IMR-90 (cell line): Measurements from ENCODE around the gene MARS2. TPM values are rescaled to one million over a fixed set of nuclear protein-coding genes. Genes with fewer than 3 reads are reported as not detected.

Experiments used
- ATAC-seq: fragments of 200-7000 bp; cut with Tn5 transposase; 2 replicates; pipeline ENCODE4 v1.9.1; 2020; ENCODE audit warnings: low read depth, mild to moderate bottlenecking, moderate library complexity
- BruUV-seq: library from RNA; stranded (reverse); fragments of 400-500 nt; replicated peaks from 2 replicates; lab custom pipeline; 2021; lab: Mats Ljungman, UMichigan
- CTCF ChIA-PET: fragments of 300-600 bp; formaldehyde crosslinking; extraction: SDS; loops from one replicate; lab custom pipeline; 2021; ENCODE audit warnings: antibody characterized with exemption; lab: Yijun Ruan, JAX
- POLR2A ChIA-PET: fragments of 300-600 bp; sonication (Branson Sonifier 250); formaldehyde crosslinking; loops from one replicate; lab custom pipeline; 2022; ENCODE audit warnings: antibody characterized with exemption; ENCODE audit not compliant: unreplicated experiment; lab: Charles Lee
- DNase-seq: peaks from one replicate; pipeline ENCODE4 v3.0.0; 2013
- H2AFZ ChIP-seq: replicated peaks from 2 replicates; pipeline ENCODE3; 2013; ENCODE audit warnings: low read length, mild to moderate bottlenecking; ENCODE audit not compliant: poor library complexity
- H2AK5ac ChIP-seq: 2 replicates; pipeline ENCODE4 v1.6.1; 2013; ENCODE audit warnings: low read depth, low read length, inconsistent platforms
- H2AK9ac ChIP-seq: replicated peaks from 2 replicates; pipeline ENCODE3; 2013; ENCODE audit warnings: mild to moderate bottlenecking, low read depth, low read length, moderate library complexity; ENCODE audit not compliant: poor library complexity
- H2BK120ac ChIP-seq: 2 replicates; pipeline ENCODE4 v1.6.1; 2013; ENCODE audit warnings: low read depth, low read length, inconsistent platforms
- H2BK15ac ChIP-seq: 3 replicates; pipeline ENCODE4 v1.6.1; 2013; ENCODE audit warnings: low read depth, low read length, inconsistent platforms
- H2BK20ac ChIP-seq: 2 replicates; pipeline ENCODE4 v1.6.1; 2013; ENCODE audit warnings: low read depth, mild to moderate bottlenecking, inconsistent platforms, low read length, moderate library complexity
- H2BK5ac ChIP-seq: 2 replicates; pipeline ENCODE4 v1.6.1; 2013; ENCODE audit warnings: mild to moderate bottlenecking, low read depth, low read length, inconsistent platforms; ENCODE audit not compliant: poor library complexity, severe bottlenecking
- H3K14ac ChIP-seq: replicated peaks from 2 replicates; pipeline ENCODE4 v1.6.1; 2013; ENCODE audit warnings: low read depth, low read length, inconsistent platforms
- H3K18ac ChIP-seq: 2 replicates; pipeline ENCODE4 v1.6.1; 2013; ENCODE audit warnings: low read depth, low read length, control low read depth
- H3K23ac ChIP-seq: 2 replicates; pipeline ENCODE4 v1.6.1; 2013; ENCODE audit warnings: low read depth, low read length, inconsistent platforms
- H3K27ac ChIP-seq: 2 replicates; pipeline ENCODE4 v1.5.1; 2013; ENCODE audit warnings: mild to moderate bottlenecking, control low read depth, low read length; ENCODE audit not compliant: insufficient read depth
- H3K27me3 ChIP-seq: 2 replicates; pipeline ENCODE4 v1.6.1; 2013; ENCODE audit warnings: low read length; ENCODE audit not compliant: control insufficient read depth, insufficient read depth
- H3K36me3 ChIP-seq: 2 replicates; pipeline ENCODE4 v1.6.1; 2013; ENCODE audit warnings: low read length, mixed read lengths; ENCODE audit not compliant: control insufficient read depth, insufficient read depth
- H3K4ac ChIP-seq: 2 replicates; pipeline ENCODE4 v1.6.1; 2013; ENCODE audit warnings: low read depth, low read length, inconsistent platforms
- H3K4me1 ChIP-seq: 2 replicates; pipeline ENCODE4 v1.6.1; 2013; ENCODE audit warnings: low read length, mixed read lengths; ENCODE audit not compliant: control insufficient read depth, insufficient read depth
- H3K4me2 ChIP-seq: 2 replicates; pipeline ENCODE4 v1.6.1; 2013; ENCODE audit warnings: low read depth, mild to moderate bottlenecking, control low read depth, low read length, moderate library complexity
- H3K4me3 ChIP-seq: 2 replicates; pipeline ENCODE4 v1.5.1; 2013; ENCODE audit warnings: low read depth, mild to moderate bottlenecking, control low read depth, low read length, moderate library complexity; ENCODE audit not compliant: insufficient read depth
- H3K56ac ChIP-seq: 2 replicates; pipeline ENCODE4 v1.6.1; 2013; ENCODE audit warnings: low read length, inconsistent platforms; ENCODE audit not compliant: insufficient read depth; ENCODE audit errors: extremely low read depth
- H3K79me1 ChIP-seq, 2 experiments: 2 replicates each; pipeline ENCODE4 v1.6.1; 2013; ENCODE audit warnings: low read length in 2 of 2, inconsistent platforms in 1 of 2, low read depth in 1 of 2
- H3K9ac ChIP-seq: 2 replicates; pipeline ENCODE4 v1.6.1; 2013; ENCODE audit warnings: low read depth, low read length, control low read depth
- H3K9me1 ChIP-seq: 2 replicates; pipeline ENCODE4 v1.6.1; 2013; ENCODE audit warnings: low read length, inconsistent platforms; ENCODE audit not compliant: insufficient read depth
- H3K9me3 ChIP-seq: 2 replicates; pipeline ENCODE4 v1.6.1; 2013; ENCODE audit warnings: low read length; ENCODE audit not compliant: control insufficient read depth, insufficient read depth
- H4K20me1 ChIP-seq: 2 replicates; pipeline ENCODE4 v1.6.1; 2013; ENCODE audit warnings: low read length, inconsistent platforms; ENCODE audit not compliant: insufficient read depth
- H4K5ac ChIP-seq: 2 replicates; pipeline ENCODE4 v1.6.1; 2013; ENCODE audit warnings: mild to moderate bottlenecking, low read depth, low read length, control low read depth
- H4K8ac ChIP-seq, 2 experiments: 2 replicates each; pipeline ENCODE4 v1.6.1; 2013; ENCODE audit warnings: low read depth in 2 of 2, low read length in 2 of 2, control low read depth in 1 of 2, inconsistent platforms in 1 of 2
- H4K91ac ChIP-seq: 2 replicates; pipeline ENCODE4 v1.6.1; 2013; ENCODE audit warnings: low read depth, low read length, inconsistent platforms; ENCODE audit not compliant: insufficient read depth
- BHLHE40 ChIP-seq: fragments of 150-350 bp; IDR thresholded peaks from 2 replicates; pipeline ENCODE4 v1.6.1; 2016; ENCODE audit warnings: mild to moderate bottlenecking, low read depth, low read length
- CEBPB ChIP-seq: IDR thresholded peaks from 2 replicates; pipeline ENCODE4 v1.6.1; 2012; ENCODE audit warnings: low read depth, low read length, improper control_type of control experiment
- CHD1 ChIP-seq: IDR thresholded peaks from 2 replicates; pipeline ENCODE4 v1.6.1; 2012; ENCODE audit warnings: low read depth, low read length, improper control_type of control experiment
- FOS ChIP-seq: fragments of 150-350 bp; IDR thresholded peaks from 2 replicates; pipeline ENCODE4 v1.6.1; 2016; ENCODE audit warnings: low read depth, low read length
- MAFK ChIP-seq: IDR thresholded peaks from 2 replicates; pipeline ENCODE4 v1.6.1; 2012; ENCODE audit warnings: low read depth, low read length, improper control_type of control experiment
- MAZ ChIP-seq: IDR thresholded peaks from 2 replicates; pipeline ENCODE4 v1.6.1; 2012; ENCODE audit warnings: low read depth, mild to moderate bottlenecking, low read length, improper control_type of control experiment, moderate library complexity, borderline replicate concordance
- MXI1 ChIP-seq: IDR thresholded peaks from 2 replicates; pipeline ENCODE4 v1.6.1; 2012; ENCODE audit warnings: low read depth, mild to moderate bottlenecking, low read length, moderate library complexity, borderline replicate concordance
- NFE2L2 ChIP-seq: fragments of 150-350 bp; IDR thresholded peaks from 2 replicates; pipeline ENCODE4 v1.6.1; 2016; ENCODE audit warnings: low read depth, mild to moderate bottlenecking, low read length
- POLR2A ChIP-seq: IDR thresholded peaks from 2 replicates; pipeline ENCODE4 v1.6.1; 2012; ENCODE audit warnings: mild to moderate bottlenecking, low read depth, low read length
- RAD21 ChIP-seq: IDR thresholded peaks from 2 replicates; pipeline ENCODE4 v1.6.1; 2012; ENCODE audit warnings: low read length, improper control_type of control experiment
- RCOR1 ChIP-seq: IDR thresholded peaks from 2 replicates; pipeline ENCODE4 v1.6.1; 2012; ENCODE audit warnings: mild to moderate bottlenecking, low read length, improper control_type of control experiment; ENCODE audit not compliant: insufficient replicate concordance
- RFX5 ChIP-seq: IDR thresholded peaks from 2 replicates; pipeline ENCODE4 v1.8.0; 2012; ENCODE audit warnings: low read depth, mild to moderate bottlenecking, low read length, moderate library complexity
- SMC3 ChIP-seq: fragments of 150-350 bp; IDR thresholded peaks from 2 replicates; pipeline ENCODE4 v1.6.1; 2016; ENCODE audit warnings: low read depth, mild to moderate bottlenecking, antibody characterized with exemption, low read length, moderate library complexity
- WGBS, 2 experiments: methylation state at CpG; one replicate each; pipeline versions ENCODE4 v1.1.5 to v1.1.7; 2013; ENCODE audit warnings: missing lambda C conversion rate in 2 of 2; ENCODE audit not compliant: insufficient read length in 1 of 2; ENCODE audit errors: extremely low coverage in 2 of 2; 5-methylcytosine and 5-hydroxymethylcytosine counted together
- dilution Hi-C: fragments of 300-500 bp; cut with HindIII; formaldehyde crosslinking; loops from one replicate; pipeline ENCODE4 v1.14.3; 2018; ENCODE audit warnings: low sequenced_read_pairs; ENCODE audit not compliant: unreplicated experiment
- in situ Hi-C: fragments of 300-500 bp; cut with MboI; formaldehyde crosslinking; loops from 3 replicates; pipeline ENCODE4 v1.14.3; 2019; ENCODE audit warnings: low sequenced_read_pairs, inconsistent platforms, mixed read lengths
- intact Hi-C: fragments of 100-400 bp; cut with micrococcal nuclease; formaldehyde crosslinking; loops from 2 replicates; pipeline ENCODE4 v1.10.0; 2022
- polyA plus RNA-seq, 3 experiments: library from polyadenylated mRNA; depleted of rRNA; stranded (reverse); fragments of >200 nt; gene quantifications; 2 replicates each; pipeline ENCODE4 v1.2.3, GENCODE V29; 2012; ENCODE audit warnings: low replicate concordance in 1 of 3
- total RNA-seq: library from RNA; depleted of rRNA; stranded (reverse); fragments of >200 nt; gene quantifications from 2 replicates; pipeline ENCODE4 v1.2.3, GENCODE V29; 2012
- TF ChIP-seq, protein P1 (sequence below): fragments of 150-350 bp; IDR thresholded peaks from 2 replicates; pipeline ENCODE4 v1.6.1; 2016; ENCODE audit warnings: low read depth, mild to moderate bottlenecking, low read length, moderate library complexity, borderline replicate concordance
- TF ChIP-seq, protein P2 (sequence below): conservative IDR thresholded peaks from 2 replicates; pipeline ENCODE4 v1.5.1; 2012; ENCODE audit warnings: mild to moderate bottlenecking, low read depth, low read length, improper control_type of control experiment
- TF ChIP-seq, protein P3 (sequence below): fragments of 150-350 bp; IDR thresholded peaks from 2 replicates; pipeline ENCODE4 v1.6.1; 2017; ENCODE audit warnings: mild to moderate bottlenecking, antibody characterized with exemption, low read length, low read depth

Gene MARS2
- total and polyA plus RNA-seq, 2 of the 4 experiments (the other 2 are of a cell fraction) = 3.4 to 3.8 TPM

DNA sequence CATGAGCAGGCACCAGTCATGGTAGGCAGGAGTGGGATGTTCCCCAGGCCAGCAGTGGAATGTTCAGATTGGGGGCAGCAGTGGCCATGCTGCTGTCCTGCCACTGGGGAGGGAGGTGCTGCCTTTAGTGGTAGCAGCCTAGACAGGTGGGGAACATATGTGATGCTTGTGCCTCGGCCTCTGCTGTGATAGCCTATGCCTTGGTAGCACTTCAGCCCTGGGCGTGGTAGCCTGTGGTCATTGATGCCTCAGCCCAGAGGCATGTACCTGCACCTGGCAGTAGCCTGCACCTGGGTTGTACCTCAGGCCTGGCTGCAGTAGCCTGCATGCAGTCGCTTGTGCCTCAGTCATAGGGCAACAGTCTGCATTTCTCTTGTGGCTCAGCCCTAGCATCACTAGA, 36.9 kb upstream of the MARS2 start:
- peaks cover 8% of the 10 kb centered on the region for H3K4me1 ChIP-seq
- no peak overlapping the region for H2AK9ac ChIP-seq
- peak overlapping the region; percentile 9 for H2AFZ ChIP-seq
- no peak overlapping the region for H3K23ac ChIP-seq
- H3K14ac ChIP-seq = 0 out of 2 replicates have a peak overlapping the region, but pooled peaks have one; percentile 50
- no peak for DNase-seq
- H4K20me1 ChIP-seq = no peaks in the 10 kb centered on the region
- H2BK5ac ChIP-seq = no peak overlapping the region
- H3K27me3 ChIP-seq = no peaks in the 10 kb centered on the region
- no peak overlapping the region for H3K9ac ChIP-seq
- in situ Hi-C loops (no loop called here), dilution Hi-C loops (no loop called here), intact Hi-C loops (no loop called here)
- peak overlapping the region; percentile 54; the same call in 1 of the 2 replicates for H3K4ac ChIP-seq
- no TSS peak for BruUV-seq
- peak overlapping the region; percentile 77; the same call in 1 of the 2 replicates for H2BK120ac ChIP-seq
- no peak for ATAC-seq
- TF ChIP-seq, protein P1, sequence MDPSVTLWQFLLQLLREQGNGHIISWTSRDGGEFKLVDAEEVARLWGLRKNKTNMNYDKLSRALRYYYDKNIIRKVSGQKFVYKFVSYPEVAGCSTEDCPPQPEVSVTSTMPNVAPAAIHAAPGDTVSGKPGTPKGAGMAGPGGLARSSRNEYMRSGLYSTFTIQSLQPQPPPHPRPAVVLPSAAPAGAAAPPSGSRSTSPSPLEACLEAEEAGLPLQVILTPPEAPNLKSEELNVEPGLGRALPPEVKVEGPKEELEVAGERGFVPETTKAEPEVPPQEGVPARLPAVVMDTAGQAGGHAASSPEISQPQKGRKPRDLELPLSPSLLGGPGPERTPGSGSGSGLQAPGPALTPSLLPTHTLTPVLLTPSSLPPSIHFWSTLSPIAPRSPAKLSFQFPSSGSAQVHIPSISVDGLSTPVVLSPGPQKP = no peak
- TF ChIP-seq NFE2L2 = no peak
- TF ChIP-seq RCOR1 = no peak
- TF ChIP-seq CEBPB = no peak
- no peak for TF ChIP-seq MAZ
- TF ChIP-seq SMC3 = no peak
- no peak for TF ChIP-seq POLR2A
- no peak for TF ChIP-seq BHLHE40
- TF ChIP-seq, protein P2, sequence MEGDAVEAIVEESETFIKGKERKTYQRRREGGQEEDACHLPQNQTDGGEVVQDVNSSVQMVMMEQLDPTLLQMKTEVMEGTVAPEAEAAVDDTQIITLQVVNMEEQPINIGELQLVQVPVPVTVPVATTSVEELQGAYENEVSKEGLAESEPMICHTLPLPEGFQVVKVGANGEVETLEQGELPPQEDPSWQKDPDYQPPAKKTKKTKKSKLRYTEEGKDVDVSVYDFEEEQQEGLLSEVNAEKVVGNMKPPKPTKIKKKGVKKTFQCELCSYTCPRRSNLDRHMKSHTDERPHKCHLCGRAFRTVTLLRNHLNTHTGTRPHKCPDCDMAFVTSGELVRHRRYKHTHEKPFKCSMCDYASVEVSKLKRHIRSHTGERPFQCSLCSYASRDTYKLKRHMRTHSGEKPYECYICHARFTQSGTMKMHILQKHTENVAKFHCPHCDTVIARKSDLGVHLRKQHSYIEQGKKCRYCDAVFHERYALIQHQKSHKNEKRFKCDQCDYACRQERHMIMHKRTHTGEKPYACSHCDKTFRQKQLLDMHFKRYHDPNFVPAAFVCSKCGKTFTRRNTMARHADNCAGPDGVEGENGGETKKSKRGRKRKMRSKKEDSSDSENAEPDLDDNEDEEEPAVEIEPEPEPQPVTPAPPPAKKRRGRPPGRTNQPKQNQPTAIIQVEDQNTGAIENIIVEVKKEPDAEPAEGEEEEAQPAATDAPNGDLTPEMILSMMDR = no peak
- no peak for TF ChIP-seq FOS
- TF ChIP-seq RFX5 = no peak
- TF ChIP-seq RAD21 = no peak
- TF ChIP-seq, protein P3, sequence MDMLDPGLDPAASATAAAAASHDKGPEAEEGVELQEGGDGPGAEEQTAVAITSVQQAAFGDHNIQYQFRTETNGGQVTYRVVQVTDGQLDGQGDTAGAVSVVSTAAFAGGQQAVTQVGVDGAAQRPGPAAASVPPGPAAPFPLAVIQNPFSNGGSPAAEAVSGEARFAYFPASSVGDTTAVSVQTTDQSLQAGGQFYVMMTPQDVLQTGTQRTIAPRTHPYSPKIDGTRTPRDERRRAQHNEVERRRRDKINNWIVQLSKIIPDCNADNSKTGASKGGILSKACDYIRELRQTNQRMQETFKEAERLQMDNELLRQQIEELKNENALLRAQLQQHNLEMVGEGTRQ = no peak
- TF ChIP-seq MAFK = no peak
- no peak for TF ChIP-seq MXI1
- TF ChIP-seq CHD1 = no peak
- no peak overlapping the region for H3K4me3 ChIP-seq
- no peak overlapping the region; the same call in 1 of the 2 replicates for H2AK5ac ChIP-seq
- no peak overlapping the region; a peak in 1 of 4 replicates for H4K8ac ChIP-seq
- peaks cover 0 to 11% of the 10 kb centered on the region in 2 experiments; a peak in 1 of 4 replicates for H3K79me1 ChIP-seq
- no peak overlapping the region for H3K56ac ChIP-seq
- no peak overlapping the region; the same call in 1 of the 2 replicates for H3K4me2 ChIP-seq
- POLR2A ChIA-PET = no interaction called here
- H3K27ac ChIP-seq = no peak overlapping the region
- CTCF ChIA-PET = interaction anchor here (0.6 kb wide), 1 partner anchor 245 kb away, joined by 3 read pairs; no protein-coding TSS in a partner anchor
- peak overlapping the region; percentile 25; the same call in 1 of the 2 replicates for H2BK20ac ChIP-seq
- H3K9me3 ChIP-seq = peaks cover 5% of the 10 kb centered on the region
- 0 out of 2 replicates have a peak, but pooled peaks cover 1% of the 10 kb centered on the region for H3K36me3 ChIP-seq
- H3K18ac ChIP-seq = peak overlapping the region; percentile 76
- no peak overlapping the region; the same call in 1 of the 2 replicates for H4K5ac ChIP-seq
- H2BK15ac ChIP-seq = no peak overlapping the region
- WGBS, 2 experiments = 100% methylated on average over 1 of the region's 3 CpGs; no CpG with 5 or more reads in 1 of the 2 experiments
- peaks cover 11% of the 10 kb centered on the region for H3K9me1 ChIP-seq
- peak overlapping the region; percentile 23; the same call in 1 of the 2 replicates for H4K91ac ChIP-seq
